Activated CD4-positive, alpha-beta T cell treated with anti-CD3 and anti-CD28 coated beads, Interleukin-2, amount 10 ng/mL, durations not matched to agents 24 days and 14 days (primary cell): ENCODE results near the gene NRXN3. TPM values are rescaled to one million over a fixed set of nuclear protein-coding genes. Genes with fewer than 3 reads are reported as not detected.

Experiments
- DNase-seq: peaks from one replicate; pipeline ENCODE4 v3.0.0; 2022
- H3K27ac Mint-ChIP-seq: one replicate; pipeline ENCODE4 v1.8.0; 2022; ENCODE audit warnings: mild to moderate bottlenecking, mixed read lengths
- H3K27me3 Mint-ChIP-seq: one replicate; pipeline ENCODE4 v1.8.0; 2022; ENCODE audit warnings: mixed read lengths
- H3K36me3 Mint-ChIP-seq: one replicate; pipeline ENCODE4 v1.8.0; 2022; ENCODE audit warnings: low read depth, mild to moderate bottlenecking, mixed read lengths
- H3K4me1 Mint-ChIP-seq: one replicate; pipeline ENCODE4 v1.8.0; 2021; ENCODE audit warnings: mixed read lengths
- H3K4me3 Mint-ChIP-seq: one replicate; pipeline ENCODE4 v1.8.0; 2022; ENCODE audit warnings: mild to moderate bottlenecking, moderate library complexity, mixed read lengths
- H3K9me3 Mint-ChIP-seq: one replicate; pipeline ENCODE4 v1.8.0; 2021; ENCODE audit warnings: mixed read lengths
- intact Hi-C: fragments of 100-400 bp; cut with micrococcal nuclease; formaldehyde crosslinking; loops from one replicate; pipeline ENCODE4 v1.15.1; 2023
- total RNA-seq: library from RNA; stranded (reverse); gene quantifications from 2 replicates; pipeline ENCODE4 v1.2.3, GENCODE V29; 2022

The NRXN3 gene
- total RNA-seq, 1 donor from 2014 or later: not detected

DNA sequence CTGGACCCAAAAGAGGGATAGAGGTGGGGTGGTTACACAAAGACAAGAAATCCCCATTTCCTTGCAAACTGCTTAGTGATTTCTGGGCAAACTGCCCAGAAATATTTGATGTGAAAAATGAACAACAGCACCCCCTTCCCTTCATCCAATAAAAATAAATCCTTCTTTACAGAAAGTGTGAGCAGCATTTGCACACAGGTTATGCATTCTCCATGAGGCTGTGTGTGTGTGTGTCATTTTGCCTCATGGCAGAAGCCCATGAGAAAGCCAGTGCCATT lies 17.2 kb upstream of the NRXN3 start:
- no peaks in the 10 kb centered on the region for H3K4me1 Mint-ChIP-seq
- intact Hi-C loops: no loop called here
- H3K27me3 Mint-ChIP-seq: no peaks in the 10 kb centered on the region
- H3K36me3 Mint-ChIP-seq: no peaks in the 10 kb centered on the region
- no peak overlapping the region for H3K4me3 Mint-ChIP-seq
- DNase-seq: no peak
- no peak overlapping the region for H3K27ac Mint-ChIP-seq
- H3K9me3 Mint-ChIP-seq: no peaks in the 10 kb centered on the region

DNA sequence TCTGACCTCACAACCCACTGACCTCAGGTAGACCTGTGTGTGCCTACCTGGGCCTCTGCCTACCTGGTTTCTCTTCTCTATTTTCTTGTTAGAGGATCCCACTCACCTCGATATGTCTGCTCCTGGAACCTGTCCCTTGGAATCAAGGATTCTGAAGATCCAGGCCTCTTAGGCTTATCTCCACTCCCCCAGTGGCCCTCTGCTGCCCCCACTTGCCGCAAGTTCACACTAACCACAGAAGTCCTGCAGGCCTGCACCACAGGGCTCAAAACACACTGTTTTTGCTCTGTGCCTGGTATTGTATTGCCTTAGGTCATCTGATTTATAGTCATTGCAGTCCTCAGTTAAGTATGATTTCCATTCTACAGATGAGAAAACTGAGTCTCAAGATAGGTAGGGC lies 15.3 kb upstream of the NRXN3 start:
- Mint-ChIP-seq H3K27ac (no peak overlapping the region), H3K27me3 (no peaks in the 10 kb centered on the region)

DNA sequence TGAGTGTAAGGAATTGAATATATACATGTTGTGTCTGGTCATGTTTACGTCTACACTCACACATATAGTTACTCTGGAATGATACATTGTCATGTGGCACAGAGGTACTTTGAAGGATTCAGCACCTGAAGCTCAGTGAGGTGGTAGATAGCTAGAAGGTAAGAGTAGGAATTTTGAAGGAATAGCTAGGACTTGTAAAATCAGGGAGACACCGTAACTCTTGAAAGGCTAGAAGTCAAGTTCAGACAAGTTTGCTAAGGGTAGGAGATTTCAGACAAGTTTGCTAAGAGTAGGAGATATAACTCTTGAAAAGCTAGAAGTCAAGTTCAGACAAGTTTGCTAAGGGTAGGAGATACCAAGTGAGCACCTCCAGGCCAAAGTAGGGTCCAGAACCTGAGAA lies 14.0 kb upstream of the NRXN3 start:
- H3K27me3 Mint-ChIP-seq: no peaks in the 10 kb centered on the region
- H3K36me3 Mint-ChIP-seq: no peaks in the 10 kb centered on the region
- H3K27ac Mint-ChIP-seq: no peak overlapping the region
- intact Hi-C loops: no loop called here
- H3K4me3 Mint-ChIP-seq: no peak overlapping the region
- no peaks in the 10 kb centered on the region for H3K9me3 Mint-ChIP-seq
- DNase-seq: no peak
- no peaks in the 10 kb centered on the region for H3K4me1 Mint-ChIP-seq

More for the DNA sequence above, 15.3 kb upstream of the NRXN3 start:
- no peak overlapping the region for H3K4me3 Mint-ChIP-seq
- no peaks in the 10 kb centered on the region for H3K4me1 Mint-ChIP-seq
- no peaks in the 10 kb centered on the region for H3K9me3 Mint-ChIP-seq
- H3K36me3 Mint-ChIP-seq: no peaks in the 10 kb centered on the region
- intact Hi-C loops: no loop called here
- no peak for DNase-seq

DNA sequence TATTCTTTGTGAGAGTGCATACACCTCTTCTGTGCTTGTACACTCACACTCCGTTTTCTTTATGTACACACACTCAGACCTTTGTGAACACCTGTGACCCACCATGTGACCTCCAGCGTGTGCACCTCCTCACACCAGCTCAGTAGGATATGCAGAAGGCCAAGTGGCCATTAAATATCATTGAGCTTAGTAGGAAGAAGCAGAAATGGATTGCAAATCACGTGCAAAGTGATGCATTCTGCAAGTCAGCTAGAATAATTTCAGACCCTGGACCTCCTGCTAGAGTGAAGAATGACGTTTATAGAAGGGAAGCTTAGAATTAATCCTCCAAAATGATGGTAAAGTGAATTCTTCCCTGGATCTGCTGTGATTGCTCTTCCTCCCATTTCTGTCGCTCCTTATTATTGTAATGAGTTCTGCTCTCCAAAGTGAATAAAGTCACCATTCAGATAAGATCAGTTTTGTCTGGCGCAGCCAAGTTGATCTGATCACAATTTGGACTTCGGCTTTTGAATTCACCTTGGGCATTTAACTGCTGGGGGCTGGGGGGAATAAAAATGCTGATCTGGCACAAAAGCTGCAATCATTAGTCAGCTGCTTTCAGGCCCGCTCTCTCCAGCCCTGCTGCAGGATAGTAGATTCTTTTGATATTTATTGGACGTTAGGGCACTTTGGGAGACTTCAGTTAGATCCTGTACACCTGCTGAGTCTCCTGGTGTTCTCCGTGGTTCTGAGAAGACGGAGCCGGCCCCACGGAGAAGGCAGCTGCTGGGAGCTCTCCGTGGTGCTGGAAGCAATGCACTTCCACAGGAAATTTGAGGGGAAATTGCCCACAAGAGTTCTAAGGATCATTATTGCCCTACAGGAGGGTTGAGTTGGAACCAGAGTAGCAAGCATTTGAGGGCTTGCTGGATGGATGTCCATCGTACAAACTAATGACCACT lies 12.4 kb upstream of the NRXN3 start:
- H3K9me3 Mint-ChIP-seq: no peaks in the 10 kb centered on the region
- H3K4me3 Mint-ChIP-seq: no peak overlapping the region
- no peaks in the 10 kb centered on the region for H3K36me3 Mint-ChIP-seq
- H3K4me1 Mint-ChIP-seq: no peaks in the 10 kb centered on the region
- peaks cover 2% of the 10 kb centered on the region for H3K27me3 Mint-ChIP-seq
- intact Hi-C loops: no loop called here
- no peak overlapping the region for H3K27ac Mint-ChIP-seq
- DNase-seq: peak; percentile 73

DNA sequence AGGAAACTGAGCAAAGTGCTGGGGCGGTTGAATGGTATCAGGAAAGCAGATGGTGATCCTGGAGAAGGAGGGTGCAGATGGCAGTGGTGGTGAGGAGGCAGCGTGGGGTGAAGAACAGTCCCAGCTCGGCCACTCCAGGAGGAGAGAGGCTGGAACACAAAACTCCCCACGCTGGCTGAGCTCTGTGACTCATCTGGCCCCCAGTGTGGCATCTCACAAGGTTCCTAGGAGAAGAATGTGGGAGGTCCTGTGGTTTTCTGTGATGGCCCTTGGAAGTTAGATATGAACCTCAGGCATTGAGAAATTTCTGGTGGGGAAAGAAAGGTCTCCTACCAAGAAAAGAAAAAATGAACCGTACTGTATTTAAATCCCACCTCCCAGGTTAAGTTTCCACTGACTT lies 8.0 kb upstream of the NRXN3 start:
- peaks cover 5% of the 10 kb centered on the region for H3K27me3 Mint-ChIP-seq
- H3K4me3 Mint-ChIP-seq: no peak overlapping the region
- no peaks in the 10 kb centered on the region for H3K9me3 Mint-ChIP-seq
- intact Hi-C loops: no loop called here
- no peaks in the 10 kb centered on the region for H3K4me1 Mint-ChIP-seq
- H3K27ac Mint-ChIP-seq: no peak overlapping the region
- DNase-seq: no peak
- H3K36me3 Mint-ChIP-seq: no peaks in the 10 kb centered on the region

DNA sequence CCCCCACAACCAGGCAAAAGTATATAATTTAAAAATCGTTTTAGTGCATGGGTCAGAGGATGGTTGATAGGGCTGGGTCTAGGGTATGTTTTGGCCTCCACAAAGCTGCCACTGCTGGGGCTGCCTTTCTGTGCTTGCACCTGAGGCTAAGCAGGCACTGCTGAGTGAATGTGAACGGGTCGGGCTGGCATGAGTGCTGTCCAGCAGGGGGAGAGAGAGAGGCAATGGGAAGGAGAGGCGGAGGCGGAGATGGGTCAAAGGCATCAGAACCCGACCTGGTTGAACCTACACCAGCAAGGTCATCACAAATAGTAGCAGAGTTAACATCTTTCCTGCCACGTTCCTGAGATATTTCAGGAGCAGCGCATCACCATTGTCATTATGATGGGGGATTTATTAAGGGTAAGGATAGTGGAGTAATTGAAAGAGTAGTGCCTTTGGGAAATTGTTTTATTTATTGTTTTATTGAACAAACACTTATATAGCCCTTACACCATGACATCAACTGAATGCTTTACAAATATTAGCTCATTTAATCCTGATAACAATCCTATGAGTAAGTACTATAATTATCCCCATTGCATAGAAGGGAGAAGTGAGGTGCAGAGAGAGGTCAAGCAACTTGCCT lies 5.8 kb upstream of the NRXN3 start:
- H3K27ac Mint-ChIP-seq: no peak overlapping the region
- H3K27me3 Mint-ChIP-seq: peaks cover 7% of the 10 kb centered on the region
- peak; percentile 63 for DNase-seq
- no peak overlapping the region for H3K4me3 Mint-ChIP-seq
- no peaks in the 10 kb centered on the region for H3K9me3 Mint-ChIP-seq
- intact Hi-C loops: no loop called here
- no peaks in the 10 kb centered on the region for H3K4me1 Mint-ChIP-seq
- no peaks in the 10 kb centered on the region for H3K36me3 Mint-ChIP-seq

DNA sequence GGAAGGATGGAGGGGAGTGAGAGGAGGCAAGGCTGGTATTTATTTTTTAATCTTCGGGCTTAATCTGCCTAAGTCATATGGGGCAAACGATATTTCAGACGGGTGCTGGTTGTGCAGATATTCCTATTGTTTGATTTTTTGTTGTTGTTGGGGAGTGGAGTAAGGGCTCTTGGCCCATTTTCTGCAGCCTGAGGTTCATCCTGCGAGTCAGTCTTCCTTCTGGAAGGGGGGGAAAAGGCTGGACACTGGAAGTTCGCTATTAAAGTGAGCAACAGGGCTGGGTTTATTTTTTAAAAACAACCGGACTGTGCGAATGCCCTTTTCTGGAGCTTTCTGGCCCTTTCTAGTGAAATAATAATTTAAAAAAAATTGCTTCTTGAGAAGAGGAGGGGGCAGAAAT lies 2.3 kb downstream of the NRXN3 start:
- DNase-seq: no peak
- intact Hi-C loops: no loop called here
- Mint-ChIP-seq H3K4me3 (no peak overlapping the region), H3K4me1 (no peaks in the 10 kb centered on the region), H3K27ac (no peak overlapping the region), H3K27me3 (peaks cover 11% of the 10 kb centered on the region), H3K36me3 (no peaks in the 10 kb centered on the region), H3K9me3 (no peaks in the 10 kb centered on the region)

DNA sequence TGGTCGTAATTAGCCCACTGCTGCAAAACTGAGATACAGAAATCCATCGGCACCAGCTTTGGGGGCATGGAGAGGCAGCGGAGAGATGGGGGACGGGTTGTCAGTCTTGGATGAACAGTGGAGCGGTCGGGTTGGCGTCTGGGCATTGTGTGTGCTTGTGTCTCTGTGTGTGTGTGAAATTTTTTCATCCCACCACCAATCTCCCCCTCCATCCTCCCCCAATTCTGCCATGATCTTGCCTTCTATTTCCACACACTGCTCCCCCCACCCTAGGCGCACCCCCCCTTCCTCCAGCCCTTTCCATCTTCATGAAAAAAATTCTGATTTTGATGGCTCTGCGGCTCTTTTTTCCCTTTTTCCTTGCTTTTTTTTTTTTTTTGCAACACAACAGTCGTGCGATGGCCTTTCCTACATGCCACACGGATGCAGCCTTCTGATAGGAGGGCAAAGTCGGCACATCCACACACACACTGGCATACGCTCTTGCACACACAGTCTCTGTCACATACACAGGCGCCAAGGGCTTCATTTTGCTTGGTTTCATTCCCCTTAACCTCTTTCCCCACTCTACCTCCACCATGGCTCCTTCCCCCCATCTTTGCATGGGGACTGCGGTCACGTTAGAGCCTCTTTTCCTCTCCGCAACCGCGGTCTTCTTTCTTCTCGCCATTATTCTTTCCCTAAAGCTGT lies 3.3 kb downstream of the NRXN3 start:
- H3K36me3 Mint-ChIP-seq: no peaks in the 10 kb centered on the region
- peaks cover 11% of the 10 kb centered on the region for H3K27me3 Mint-ChIP-seq
- no peak for DNase-seq
- H3K4me1 Mint-ChIP-seq: no peaks in the 10 kb centered on the region
- intact Hi-C loops: no loop called here
- no peak overlapping the region for H3K27ac Mint-ChIP-seq
- H3K4me3 Mint-ChIP-seq: no peak overlapping the region
- no peaks in the 10 kb centered on the region for H3K9me3 Mint-ChIP-seq

DNA sequence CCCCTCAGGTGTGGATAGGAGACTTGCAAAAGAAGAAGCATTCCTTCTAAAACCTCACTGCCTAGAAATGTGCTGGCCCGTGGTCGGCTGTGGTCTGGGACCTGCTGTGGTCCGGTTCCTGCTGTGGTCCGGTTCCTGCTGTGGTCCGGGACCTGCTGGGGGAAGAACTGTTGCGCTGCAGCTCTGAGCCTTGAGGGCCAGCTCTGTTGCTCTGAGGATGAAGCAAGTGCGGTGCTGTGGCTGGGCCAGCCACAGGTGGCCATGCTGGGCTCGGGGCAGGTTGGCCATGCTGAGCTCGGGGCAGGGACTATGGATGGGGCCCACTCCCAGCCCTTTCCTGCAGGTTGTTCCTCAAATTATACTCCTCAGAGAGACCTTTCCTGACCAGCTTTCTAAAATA lies 5.2 kb downstream of the NRXN3 start:
- no peaks in the 10 kb centered on the region for H3K36me3 Mint-ChIP-seq
- no peak overlapping the region for H3K27ac Mint-ChIP-seq
- no peaks in the 10 kb centered on the region for H3K4me1 Mint-ChIP-seq
- H3K4me3 Mint-ChIP-seq: no peak overlapping the region
- intact Hi-C loops: no loop called here
- DNase-seq: no peak
- H3K27me3 Mint-ChIP-seq: peaks cover 7% of the 10 kb centered on the region
- H3K9me3 Mint-ChIP-seq: no peaks in the 10 kb centered on the region

DNA sequence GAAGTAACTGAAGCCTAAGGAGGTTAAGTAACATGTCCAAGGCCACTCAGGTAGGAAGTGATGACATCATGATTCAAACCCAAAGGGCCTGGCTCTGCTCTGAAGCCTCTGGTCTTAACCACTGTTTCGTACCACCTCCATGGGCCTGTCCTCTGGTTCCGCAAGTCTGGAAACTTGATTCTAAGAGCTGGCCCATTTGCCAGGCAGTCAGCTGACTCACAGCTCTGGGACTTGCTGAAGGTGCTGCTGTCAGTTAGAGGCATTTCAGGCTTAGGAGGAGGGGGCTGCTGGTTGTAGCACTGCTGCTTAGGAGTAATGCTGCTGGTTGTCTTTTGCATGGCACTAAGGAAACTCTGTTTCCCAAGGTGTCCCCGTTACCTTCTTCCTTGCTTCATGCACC lies 7.9 kb downstream of the NRXN3 start:
- no peak for DNase-seq
- Mint-ChIP-seq H3K27me3 (no peaks in the 10 kb centered on the region), H3K27ac (no peak overlapping the region), H3K9me3 (no peaks in the 10 kb centered on the region), H3K36me3 (no peaks in the 10 kb centered on the region), H3K4me1 (no peaks in the 10 kb centered on the region), H3K4me3 (no peak overlapping the region)
- intact Hi-C loops: no loop called here

DNA sequence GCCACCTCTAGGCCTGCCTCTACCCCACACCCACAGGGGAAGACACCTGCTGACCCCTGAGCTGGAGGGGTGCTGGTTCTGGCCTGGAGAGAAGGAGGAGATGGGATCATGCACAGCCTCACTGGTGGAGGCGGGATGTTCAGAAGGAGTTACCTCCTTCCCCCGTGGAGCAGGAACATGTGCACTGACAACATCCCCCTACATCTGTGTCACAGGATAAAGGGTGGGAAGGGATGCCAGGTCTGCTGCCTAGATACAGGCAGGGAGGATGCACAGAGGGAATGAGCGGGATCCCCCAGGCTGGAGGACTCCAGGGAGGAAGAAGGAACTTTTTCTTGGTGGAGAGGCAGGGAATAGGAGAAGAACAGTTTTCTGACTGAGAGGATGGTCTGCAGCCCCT lies 8.8 kb downstream of the NRXN3 start:
- intact Hi-C loops: no loop called here
- Mint-ChIP-seq H3K27me3 (no peaks in the 10 kb centered on the region), H3K9me3 (no peaks in the 10 kb centered on the region), H3K36me3 (no peaks in the 10 kb centered on the region), H3K27ac (no peak overlapping the region), H3K4me1 (no peaks in the 10 kb centered on the region), H3K4me3 (no peak overlapping the region)
- no peak for DNase-seq

DNA sequence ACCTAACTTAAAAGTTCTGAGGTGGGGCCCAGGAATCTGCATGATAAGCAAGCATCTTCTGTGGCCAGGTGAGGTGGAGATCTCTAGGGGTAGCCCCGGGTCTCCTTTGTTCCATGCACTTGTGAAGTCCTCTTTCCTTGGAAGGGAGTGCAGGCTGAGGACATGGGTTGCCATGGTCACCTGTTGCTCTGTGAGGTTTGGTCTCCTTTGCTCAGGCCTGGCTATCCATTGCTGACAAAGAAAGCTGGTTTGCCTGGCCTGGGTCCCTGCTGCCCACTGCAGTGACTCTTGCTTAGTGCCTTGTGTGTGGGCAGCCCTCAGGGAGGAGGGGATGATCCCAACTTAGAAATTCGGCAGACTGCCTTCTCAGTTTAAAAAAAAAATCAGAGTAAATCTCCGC lies 11.1 kb downstream of the NRXN3 start:
- Mint-ChIP-seq H3K27ac (no peak overlapping the region), H3K4me1 (no peaks in the 10 kb centered on the region), H3K36me3 (no peaks in the 10 kb centered on the region), H3K9me3 (no peaks in the 10 kb centered on the region), H3K27me3 (no peaks in the 10 kb centered on the region), H3K4me3 (no peak overlapping the region)
- no peak for DNase-seq
- intact Hi-C loops: no loop called here

DNA sequence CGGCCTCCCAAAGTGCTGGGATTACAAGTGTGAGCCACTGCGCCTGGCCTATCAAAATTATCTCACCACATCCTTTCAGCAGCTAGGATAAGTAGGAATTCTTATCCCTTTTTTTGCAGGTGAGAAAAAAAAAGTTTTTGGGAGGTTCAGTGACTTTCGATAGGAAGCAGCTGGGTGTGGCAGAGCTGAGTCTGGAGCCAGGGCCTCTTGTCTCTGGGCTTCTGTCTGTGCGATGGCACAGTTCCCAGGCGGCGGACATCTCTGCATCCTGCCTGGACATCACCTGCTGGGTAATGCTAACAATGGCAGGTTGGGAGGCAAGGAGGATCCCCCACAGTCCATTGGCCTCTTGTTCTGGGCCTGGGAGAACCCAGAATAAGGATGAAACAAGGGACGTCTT lies 12.5 kb downstream of the NRXN3 start:
- Mint-ChIP-seq H3K27ac (no peak overlapping the region), H3K27me3 (no peaks in the 10 kb centered on the region), H3K36me3 (no peaks in the 10 kb centered on the region)

DNA sequence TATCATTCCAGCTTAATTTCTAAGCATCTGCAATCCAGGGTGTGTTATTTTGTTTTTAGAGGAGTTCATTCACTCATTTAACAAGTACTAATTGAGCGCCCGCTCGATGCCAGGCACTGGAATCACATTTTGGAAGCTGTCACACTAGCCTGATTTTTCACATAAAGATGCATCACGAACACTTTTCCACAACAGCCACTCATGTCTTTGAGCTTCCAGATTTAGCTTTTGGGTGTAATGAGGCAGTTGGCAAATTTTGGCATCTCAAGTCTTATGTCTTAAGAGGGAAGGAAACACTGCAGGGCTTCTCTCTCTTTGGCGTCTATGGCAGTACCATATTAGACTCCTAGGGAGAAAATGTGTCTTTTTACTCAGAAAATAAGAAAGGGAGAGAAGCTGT lies 14.0 kb downstream of the NRXN3 start:
- no peaks in the 10 kb centered on the region for H3K9me3 Mint-ChIP-seq
- H3K27me3 Mint-ChIP-seq: no peaks in the 10 kb centered on the region
- intact Hi-C loops: no loop called here
- no peaks in the 10 kb centered on the region for H3K4me1 Mint-ChIP-seq
- no peaks in the 10 kb centered on the region for H3K36me3 Mint-ChIP-seq
- no peak for DNase-seq
- no peak overlapping the region for H3K27ac Mint-ChIP-seq
- H3K4me3 Mint-ChIP-seq: no peak overlapping the region

More for the DNA sequence above, 12.5 kb downstream of the NRXN3 start:
- no peak for DNase-seq
- no peaks in the 10 kb centered on the region for H3K4me1 Mint-ChIP-seq
- no peak overlapping the region for H3K4me3 Mint-ChIP-seq
- H3K9me3 Mint-ChIP-seq: no peaks in the 10 kb centered on the region
- intact Hi-C loops: no loop called here
